ENCODE data around the gene TSEN15. TPM values are rescaled to one million over a fixed set of nuclear protein-coding genes. Genes with fewer than 3 reads are reported as not detected.
"Not testable (repeated sequence)": the region's sequence is repeated elsewhere in the genome, so short reads cannot be mapped to it uniquely, and the experiment has no call there.

The TSEN15 gene
- total and polyA plus RNA-seq, 4 donors = 41.7 to 52.7 (median 46.7) TPM

GRCh38 chr1:184035719-184036516 lies 15.6 kb upstream of the TSEN15 start:
- H3K4me3 ChIP-seq (ENCODE audit: low read depth, low read length) = peak overlapping the region; percentile 65
- no peaks in the 10 kb centered on the region for H3K9me3 ChIP-seq (ENCODE audit: control insufficient read depth, insufficient read depth, low read length)
- WGBS (ENCODE audit: insufficient coverage) = 10% methylated on average over 27 of the region's 31 CpGs
- peak in 1 of 6 donors; percentile 32 for DNase-seq (ENCODE audit: low read depth in 4 of 6, low spot score in 6 of 6)
- H3K4me1 ChIP-seq (ENCODE audit: control insufficient read depth, insufficient read depth, low read length) = peaks cover 10% of the 10 kb centered on the region
- peak overlapping the region; percentile 17 for H3K27ac ChIP-seq (ENCODE audit: low read depth, low read length)
- H3K27me3 ChIP-seq (ENCODE audit: control insufficient read depth, insufficient read depth, low read length) = peaks cover 9% of the 10 kb centered on the region
- H3K36me3 ChIP-seq (ENCODE audit: control insufficient read depth, insufficient read depth, low read length) = no peaks in the 10 kb centered on the region

DNA sequence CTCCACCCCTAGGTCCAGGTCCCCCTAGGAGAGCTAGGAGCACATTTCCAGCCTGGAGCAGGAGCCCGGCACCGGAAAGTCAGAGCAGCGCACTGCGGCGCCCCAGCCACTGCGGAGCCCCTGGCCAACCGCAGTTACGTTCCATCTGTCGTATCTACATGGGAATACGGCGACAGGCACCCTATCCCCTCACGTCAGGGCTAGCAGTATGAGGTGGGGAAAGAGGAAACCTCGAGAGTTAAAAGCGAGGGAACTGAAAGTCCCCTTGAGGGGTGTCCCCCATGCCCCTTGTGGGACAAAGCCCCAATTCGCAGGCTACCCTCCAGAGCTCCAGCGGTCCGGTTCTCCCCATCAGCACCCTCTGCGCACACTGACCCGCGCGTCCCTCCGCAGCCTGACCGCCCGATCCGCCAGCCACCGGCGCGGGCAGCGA lies 15.0 kb upstream of the TSEN15 start:
- 0% methylated on average over 26 of the region's 29 CpGs for WGBS (ENCODE audit: insufficient coverage)
- peak overlapping the region; percentile 17 for H3K27ac ChIP-seq (ENCODE audit: low read depth, low read length)

DNA sequence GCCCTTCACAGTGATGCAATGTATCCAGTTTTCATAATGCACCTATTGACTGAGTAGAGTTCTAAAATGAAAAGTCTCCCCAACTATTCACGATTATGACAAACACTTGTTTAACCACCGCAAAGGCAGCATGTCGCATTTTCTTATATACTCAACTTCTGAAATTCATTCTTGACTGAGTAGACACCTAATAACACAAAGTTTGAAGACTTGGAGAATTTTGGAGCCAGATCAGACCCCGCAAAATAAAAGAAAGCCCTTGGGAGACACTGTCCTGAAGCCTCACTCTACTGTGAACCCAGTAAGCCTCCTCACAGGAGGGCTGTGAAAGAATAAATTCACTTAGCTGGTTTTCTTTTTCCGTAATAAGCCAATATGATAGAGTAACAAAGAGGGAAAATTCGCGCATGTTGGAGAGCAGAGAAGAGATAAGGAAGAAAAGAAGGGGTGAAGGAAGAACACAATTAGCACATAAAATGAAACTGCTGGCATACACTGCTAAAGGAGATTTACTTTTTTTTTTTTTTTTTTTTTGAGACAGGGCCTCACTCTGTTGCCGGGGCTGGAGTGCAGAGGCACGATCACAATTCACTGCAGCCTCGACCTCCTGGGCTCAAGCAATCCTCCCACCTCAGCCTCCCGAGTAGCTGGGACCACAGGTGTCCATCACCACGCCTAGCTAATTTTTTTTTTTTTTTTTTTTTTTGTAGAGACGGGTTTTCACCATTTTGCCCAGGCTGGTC lies 13.5 kb upstream of the TSEN15 start:
- Histone ChIP-seq H3K27me3 (ENCODE audit: control insufficient read depth, insufficient read depth, low read length) (peaks cover 9% of the 10 kb centered on the region), H3K4me1 (ENCODE audit: control insufficient read depth, insufficient read depth, low read length) (peaks cover 10% of the 10 kb centered on the region), H3K4me3 (ENCODE audit: low read depth, low read length) (peak overlapping the region; percentile 38), H3K9me3 (ENCODE audit: control insufficient read depth, insufficient read depth, low read length) (no peaks in the 10 kb centered on the region), H3K27ac (ENCODE audit: low read depth, low read length) (no peak overlapping the region), H3K36me3 (ENCODE audit: control insufficient read depth, insufficient read depth, low read length) (no peaks in the 10 kb centered on the region)
- no peak for DNase-seq (ENCODE audit: low read depth in 4 of 6, low spot score in 6 of 6)
- 82% methylated on average over 2 of the region's 13 CpGs for WGBS (ENCODE audit: insufficient coverage)

More for the DNA sequence above, 15.0 kb upstream of the TSEN15 start:
- DNase-seq (ENCODE audit: low read depth in 4 of 6, low spot score in 6 of 6) = peak in 2 of 6 donors; percentile 68 to 72
- Histone ChIP-seq H3K9me3 (ENCODE audit: control insufficient read depth, insufficient read depth, low read length) (no peaks in the 10 kb centered on the region), H3K4me3 (ENCODE audit: low read depth, low read length) (peak overlapping the region; percentile 65), H3K27me3 (ENCODE audit: control insufficient read depth, insufficient read depth, low read length) (peaks cover 9% of the 10 kb centered on the region), H3K36me3 (ENCODE audit: control insufficient read depth, insufficient read depth, low read length) (no peaks in the 10 kb centered on the region), H3K4me1 (ENCODE audit: control insufficient read depth, insufficient read depth, low read length) (peaks cover 10% of the 10 kb centered on the region)

DNA sequence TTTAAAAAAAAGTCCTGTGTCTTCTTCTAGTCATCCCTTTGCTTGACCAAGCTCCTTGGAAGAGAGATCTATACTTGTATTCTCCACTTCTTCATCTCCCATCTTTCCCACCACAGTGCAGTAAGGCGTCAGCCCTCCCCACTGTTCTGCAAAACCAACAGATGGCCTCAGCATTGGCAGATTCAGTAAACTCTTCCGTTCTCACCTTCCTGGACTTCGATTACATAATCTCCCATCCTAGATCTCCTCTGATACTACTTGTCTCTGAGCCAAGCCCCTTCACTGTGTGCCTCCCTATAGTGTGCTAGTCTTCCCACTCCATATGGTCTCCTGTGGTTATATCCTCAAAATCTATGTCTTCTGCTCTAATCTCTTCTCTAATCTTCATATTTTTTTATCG lies 12.4 kb upstream of the TSEN15 start:
- Histone ChIP-seq H3K4me1 (ENCODE audit: control insufficient read depth, insufficient read depth, low read length) (peaks cover 10% of the 10 kb centered on the region), H3K27ac (ENCODE audit: low read depth, low read length) (no peak overlapping the region), H3K36me3 (ENCODE audit: control insufficient read depth, insufficient read depth, low read length) (no peaks in the 10 kb centered on the region), H3K4me3 (ENCODE audit: low read depth, low read length) (no peak overlapping the region), H3K9me3 (ENCODE audit: control insufficient read depth, insufficient read depth, low read length) (no peaks in the 10 kb centered on the region), H3K27me3 (ENCODE audit: control insufficient read depth, insufficient read depth, low read length) (peaks cover 9% of the 10 kb centered on the region)
- no peak for DNase-seq (ENCODE audit: low read depth in 4 of 6, low spot score in 6 of 6)
- WGBS (ENCODE audit: insufficient coverage) = 87% methylated on average over 3 of the region's 4 CpGs

DNA sequence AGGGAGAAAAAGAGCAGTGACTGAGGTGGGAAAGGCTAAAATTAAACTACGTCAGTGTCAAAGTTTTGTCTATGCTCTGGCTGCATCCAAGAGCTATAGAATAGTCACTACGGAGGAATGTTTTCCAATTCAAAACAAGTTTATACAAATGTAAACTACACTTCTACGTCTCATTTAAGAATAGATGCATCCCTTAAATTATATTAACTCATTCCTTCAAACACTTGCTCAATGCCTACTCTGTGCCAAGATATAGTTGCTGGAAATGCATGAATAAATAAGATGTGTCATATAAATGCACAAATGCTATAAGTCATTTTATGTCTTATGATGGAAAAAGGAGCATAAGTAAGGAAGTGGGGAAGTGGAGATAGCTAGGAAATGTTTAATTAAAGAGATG lies 9.8 kb upstream of the TSEN15 start:
- H3K27me3 ChIP-seq (ENCODE audit: control insufficient read depth, insufficient read depth, low read length) = no peaks in the 10 kb centered on the region
- no peak for DNase-seq (ENCODE audit: low read depth in 4 of 6, low spot score in 6 of 6)
- H3K27ac ChIP-seq (ENCODE audit: low read depth, low read length) = no peak overlapping the region
- WGBS (ENCODE audit: insufficient coverage) = 100% methylated on average over 2 of the region's 3 CpGs
- H3K4me3 ChIP-seq (ENCODE audit: low read depth, low read length) = no peak overlapping the region
- H3K9me3 ChIP-seq (ENCODE audit: control insufficient read depth, insufficient read depth, low read length) = no peaks in the 10 kb centered on the region
- no peaks in the 10 kb centered on the region for H3K36me3 ChIP-seq (ENCODE audit: control insufficient read depth, insufficient read depth, low read length)
- peaks cover under 1% of the 10 kb centered on the region for H3K4me1 ChIP-seq (ENCODE audit: control insufficient read depth, insufficient read depth, low read length)

GRCh38 chr1:184043315-184043714 lies 8.2 kb upstream of the TSEN15 start:
- H3K9me3 ChIP-seq (ENCODE audit: control insufficient read depth, insufficient read depth, low read length); H3K4me1 ChIP-seq (ENCODE audit: control insufficient read depth, insufficient read depth, low read length); DNase-seq (ENCODE audit: low read depth in 4 of 6, low spot score in 6 of 6); H3K27ac ChIP-seq (ENCODE audit: low read depth, low read length); H3K36me3 ChIP-seq (ENCODE audit: control insufficient read depth, insufficient read depth, low read length); H3K27me3 ChIP-seq (ENCODE audit: control insufficient read depth, insufficient read depth, low read length); H3K4me3 ChIP-seq (ENCODE audit: low read depth, low read length): not testable (repeated sequence)
- WGBS (ENCODE audit: insufficient coverage) = no CpG with 5 or more reads among the region's 2 CpGs

- H3K36me3 ChIP-seq (ENCODE audit: control insufficient read depth, insufficient read depth, low read length) = no peaks in the 10 kb centered on the region
- H3K9me3 ChIP-seq (ENCODE audit: control insufficient read depth, insufficient read depth, low read length) = no peaks in the 10 kb centered on the region
- DNase-seq (ENCODE audit: low read depth in 4 of 6, low spot score in 6 of 6) = no peak
- no peak overlapping the region for H3K4me3 ChIP-seq (ENCODE audit: low read depth, low read length)
- WGBS (ENCODE audit: insufficient coverage) = no CpG with 5 or more reads among the region's 3 CpGs
- H3K27ac ChIP-seq (ENCODE audit: low read depth, low read length) = no peak overlapping the region
- no peaks in the 10 kb centered on the region for H3K4me1 ChIP-seq (ENCODE audit: control insufficient read depth, insufficient read depth, low read length)
- H3K27me3 ChIP-seq (ENCODE audit: control insufficient read depth, insufficient read depth, low read length) = peaks cover 2% of the 10 kb centered on the region
Measured at GRCh38 chr1:184044603-184045376, 6.7 kb upstream of the TSEN15 start.

- DNase-seq (ENCODE audit: low read depth in 4 of 6, low spot score in 6 of 6) = not testable (repeated sequence)
Measured at GRCh38 chr1:184047541-184047940, 4.0 kb upstream of the TSEN15 start.

DNA sequence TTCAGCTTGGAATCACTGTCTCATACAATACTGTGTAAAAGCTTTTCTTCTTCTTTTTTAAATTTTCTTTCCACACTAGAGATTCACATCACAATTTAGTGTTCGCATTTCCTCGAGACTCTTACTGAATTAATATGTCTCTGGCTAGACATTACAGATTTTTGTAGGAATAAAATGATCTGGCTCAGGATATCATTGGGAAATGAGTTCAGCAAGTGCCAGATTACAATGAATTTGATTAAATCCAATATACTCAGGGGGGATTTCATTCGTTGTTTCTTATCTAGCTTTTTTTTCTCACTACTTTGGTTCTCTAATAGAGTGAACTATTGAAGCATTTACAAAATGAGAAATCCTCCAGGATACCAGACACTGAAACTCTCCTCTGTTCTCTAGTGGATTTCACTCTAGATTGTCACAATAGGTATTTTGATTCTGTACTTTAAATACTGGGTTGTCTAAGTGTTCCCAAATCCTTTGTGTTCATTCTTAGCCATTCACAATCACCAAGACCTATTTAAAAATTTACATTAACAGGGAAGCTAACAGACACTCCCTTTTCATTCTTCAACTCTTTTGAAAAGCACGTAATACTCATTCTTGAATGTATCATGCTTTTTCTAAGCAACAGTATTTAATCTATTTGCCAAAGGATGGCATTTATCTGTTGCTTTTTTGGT lies 2.8 kb upstream of the TSEN15 start:
- peak in 1 of 6 donors; percentile 53 for DNase-seq (ENCODE audit: low read depth in 4 of 6, low spot score in 6 of 6)
- no peak overlapping the region for H3K4me3 ChIP-seq (ENCODE audit: low read depth, low read length)
- peaks cover 2% of the 10 kb centered on the region for H3K27me3 ChIP-seq (ENCODE audit: control insufficient read depth, insufficient read depth, low read length)
- H3K4me1 ChIP-seq (ENCODE audit: control insufficient read depth, insufficient read depth, low read length) = no peaks in the 10 kb centered on the region
- no peak overlapping the region for H3K27ac ChIP-seq (ENCODE audit: low read depth, low read length)
- no peaks in the 10 kb centered on the region for H3K36me3 ChIP-seq (ENCODE audit: control insufficient read depth, insufficient read depth, low read length)
- no peaks in the 10 kb centered on the region for H3K9me3 ChIP-seq (ENCODE audit: control insufficient read depth, insufficient read depth, low read length)
- WGBS (ENCODE audit: insufficient coverage) = no CpG with 5 or more reads among the region's 4 CpGs

More at GRCh38 chr1:184047541-184047940, 4.0 kb upstream of the TSEN15 start:
- H3K4me3 ChIP-seq (ENCODE audit: low read depth, low read length); H3K27ac ChIP-seq (ENCODE audit: low read depth, low read length); H3K27me3 ChIP-seq (ENCODE audit: control insufficient read depth, insufficient read depth, low read length); H3K4me1 ChIP-seq (ENCODE audit: control insufficient read depth, insufficient read depth, low read length); H3K9me3 ChIP-seq (ENCODE audit: control insufficient read depth, insufficient read depth, low read length); H3K36me3 ChIP-seq (ENCODE audit: control insufficient read depth, insufficient read depth, low read length): not testable (repeated sequence)
- WGBS (ENCODE audit: insufficient coverage) = 53% methylated on average over 3 of the region's 5 CpGs

Data from spinal cord (tissue), 10 donors.